ENCODE measurements around the gene KRT39. TPM values are rescaled to one million over a fixed set of nuclear protein-coding genes. Genes with fewer than 3 reads are reported as not detected.

KRT39 gene
- total RNA-seq, 1 experiment from 2014 or later: not detected

- ATAC-seq (no peak), DNase-seq (ENCODE audit: low spot score) (no peak)
- ChIA-PET CTCF (interaction anchor here (0.5 to 0.7 kb wide), 2 partner anchors 21 to 680 kb away, joined by 3 read pairs; no protein-coding TSS in a partner anchor), POLR2A (no interaction called here)
- peaks cover 5% of the 10 kb centered on the region for H3K9me3 Mint-ChIP-seq
- H3K36me3 Mint-ChIP-seq: no peaks in the 10 kb centered on the region
- no peak within 1 kb of the TSS for H3K4me3 Mint-ChIP-seq
- TF ChIP-seq ZNF317 (CRISPR knock-in tag; IDR thresholded peaks at IDR 0.05; ENCODE audit: borderline replicate concordance, low read depth): no peak
- TF ChIP-seq ZSCAN18 (CRISPR knock-in tag; IDR thresholded peaks at IDR 0.05): no peak
- H3K27me3 Mint-ChIP-seq (ENCODE audit: low read depth): no peaks in the 10 kb centered on the region
- H3K4me1 Mint-ChIP-seq: peaks cover 17% of the 10 kb centered on the region
- H3K27ac Mint-ChIP-seq: no peak within 1 kb of the TSS
Observed at GRCh38 chr17:40984226-40984625, 17.5 kb upstream of the KRT39 start, which contains the start of gene KRT40. Gene KRT40 (minus strand): TSS chr17:40984326. CDS start chr17:40984273, 53 bp downstream.

- no peak for TF ChIP-seq ATF1 (CRISPR knock-in tag; IDR thresholded peaks at IDR 0.05)
- no peak for TF ChIP-seq NFYB (CRISPR knock-in tag; conservative IDR thresholded peaks at IDR 0.05; ENCODE audit: low read depth)
- no peak for TF ChIP-seq GABPB1 (CRISPR knock-in tag; IDR thresholded peaks at IDR 0.05)
- TF ChIP-seq FOXP4 (CRISPR knock-in tag; IDR thresholded peaks at IDR 0.05): no peak
- no peak for TF ChIP-seq GRHL2 (CRISPR knock-in tag; IDR thresholded peaks at IDR 0.05; ENCODE audit: insufficient replicate concordance, severe bottlenecking)
- TF ChIP-seq, protein P1, sequence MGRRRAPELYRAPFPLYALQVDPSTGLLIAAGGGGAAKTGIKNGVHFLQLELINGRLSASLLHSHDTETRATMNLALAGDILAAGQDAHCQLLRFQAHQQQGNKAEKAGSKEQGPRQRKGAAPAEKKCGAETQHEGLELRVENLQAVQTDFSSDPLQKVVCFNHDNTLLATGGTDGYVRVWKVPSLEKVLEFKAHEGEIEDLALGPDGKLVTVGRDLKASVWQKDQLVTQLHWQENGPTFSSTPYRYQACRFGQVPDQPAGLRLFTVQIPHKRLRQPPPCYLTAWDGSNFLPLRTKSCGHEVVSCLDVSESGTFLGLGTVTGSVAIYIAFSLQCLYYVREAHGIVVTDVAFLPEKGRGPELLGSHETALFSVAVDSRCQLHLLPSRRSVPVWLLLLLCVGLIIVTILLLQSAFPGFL (CRISPR knock-in tag; IDR thresholded peaks at IDR 0.05; ENCODE audit: borderline replicate concordance): no peak
- TF ChIP-seq CREB1 (CRISPR knock-in tag; IDR thresholded peaks at IDR 0.05): no peak
- TF ChIP-seq TCF7 (CRISPR knock-in tag; IDR thresholded peaks at IDR 0.05; ENCODE audit: low read depth): no peak
- TF ChIP-seq, protein P2, sequence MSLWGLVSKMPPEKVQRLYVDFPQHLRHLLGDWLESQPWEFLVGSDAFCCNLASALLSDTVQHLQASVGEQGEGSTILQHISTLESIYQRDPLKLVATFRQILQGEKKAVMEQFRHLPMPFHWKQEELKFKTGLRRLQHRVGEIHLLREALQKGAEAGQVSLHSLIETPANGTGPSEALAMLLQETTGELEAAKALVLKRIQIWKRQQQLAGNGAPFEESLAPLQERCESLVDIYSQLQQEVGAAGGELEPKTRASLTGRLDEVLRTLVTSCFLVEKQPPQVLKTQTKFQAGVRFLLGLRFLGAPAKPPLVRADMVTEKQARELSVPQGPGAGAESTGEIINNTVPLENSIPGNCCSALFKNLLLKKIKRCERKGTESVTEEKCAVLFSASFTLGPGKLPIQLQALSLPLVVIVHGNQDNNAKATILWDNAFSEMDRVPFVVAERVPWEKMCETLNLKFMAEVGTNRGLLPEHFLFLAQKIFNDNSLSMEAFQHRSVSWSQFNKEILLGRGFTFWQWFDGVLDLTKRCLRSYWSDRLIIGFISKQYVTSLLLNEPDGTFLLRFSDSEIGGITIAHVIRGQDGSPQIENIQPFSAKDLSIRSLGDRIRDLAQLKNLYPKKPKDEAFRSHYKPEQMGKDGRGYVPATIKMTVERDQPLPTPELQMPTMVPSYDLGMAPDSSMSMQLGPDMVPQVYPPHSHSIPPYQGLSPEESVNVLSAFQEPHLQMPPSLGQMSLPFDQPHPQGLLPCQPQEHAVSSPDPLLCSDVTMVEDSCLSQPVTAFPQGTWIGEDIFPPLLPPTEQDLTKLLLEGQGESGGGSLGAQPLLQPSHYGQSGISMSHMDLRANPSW (CRISPR knock-in tag; conservative IDR thresholded peaks at IDR 0.05; ENCODE audit: low read depth): no peak
- TF ChIP-seq NR2C2 (CRISPR knock-in tag; IDR thresholded peaks at IDR 0.05): no peak
- no peak for TF ChIP-seq ZNF263 (CRISPR knock-in tag; IDR thresholded peaks at IDR 0.05; ENCODE audit: low read depth)
- Mint-ChIP-seq H3K36me3 (no peaks in the 10 kb centered on the region), H3K9me3 (no peaks in the 10 kb centered on the region), H3K4me1 (peaks cover 15% of the 10 kb centered on the region), H3K4me3 (no peak overlapping the region), H3K27me3 (ENCODE audit: low read depth) (no peaks in the 10 kb centered on the region), H3K27ac (no peak overlapping the region)
- POLR2A ChIA-PET: interaction anchor here (0.5 kb wide), 1 partner anchor 58 kb away, joined by 5 read pairs; no protein-coding TSS in a partner anchor
- CTCF ChIA-PET: interaction anchor here (1.0 kb wide), 1 partner anchor 567 kb away, joined by 3 read pairs; no protein-coding TSS in a partner anchor
- DNase-seq (ENCODE audit: low spot score): no peak
- ATAC-seq: no peak
Observed at GRCh38 chr17:40981115-40981514, 14.4 kb upstream of the KRT39 start.

DNA sequence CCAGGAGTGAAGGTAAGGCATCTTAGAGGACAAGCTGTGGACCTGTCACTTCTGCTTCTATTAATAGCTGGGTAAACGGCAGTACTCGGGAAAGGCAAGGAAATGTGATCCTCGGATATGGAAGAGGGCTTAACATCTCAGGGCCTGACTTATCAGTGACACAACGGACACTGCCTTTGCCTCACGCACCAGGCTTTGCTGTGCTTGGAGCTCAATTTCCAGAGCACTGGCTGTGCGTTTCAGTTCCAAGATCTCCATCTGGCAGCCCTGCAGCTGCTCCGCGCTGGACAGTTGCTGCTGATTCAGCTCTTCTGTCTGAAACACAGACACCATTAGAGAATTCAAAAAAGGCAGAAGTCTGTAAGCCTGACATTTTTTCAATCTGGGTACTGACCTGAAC lies 13.8 kb upstream of the KRT39 start:
- DNase-seq (ENCODE audit: low spot score): no peak
- H3K27me3 Mint-ChIP-seq (ENCODE audit: low read depth): no peaks in the 10 kb centered on the region
- ChIA-PET POLR2A (no interaction called here), CTCF (interaction anchor here (1.2 kb wide), 1 partner anchor 117 kb away, joined by 3 read pairs; no protein-coding TSS in a partner anchor)
- no peak for ATAC-seq
- H3K4me3 Mint-ChIP-seq: no peak overlapping the region
- H3K9me3 Mint-ChIP-seq: no peaks in the 10 kb centered on the region
- H3K27ac Mint-ChIP-seq: no peak overlapping the region
- H3K36me3 Mint-ChIP-seq: no peaks in the 10 kb centered on the region
- peaks cover 15% of the 10 kb centered on the region for H3K4me1 Mint-ChIP-seq
- no peak for TF ChIP-seq FOXJ3 (CRISPR knock-in tag; IDR thresholded peaks at IDR 0.05; ENCODE audit: borderline replicate concordance)
- no peak for TF ChIP-seq HMGA2 (CRISPR knock-in tag; IDR thresholded peaks at IDR 0.05)
- TF ChIP-seq ETV6 (CRISPR knock-in tag; IDR thresholded peaks at IDR 0.05): no peak
- TF ChIP-seq IRF2 (CRISPR knock-in tag; IDR thresholded peaks at IDR 0.05; ENCODE audit: borderline replicate concordance, low read depth): no peak
- TF ChIP-seq JAZF1 (CRISPR knock-in tag; IDR thresholded peaks at IDR 0.05): no peak
- no peak for TF ChIP-seq KAT7 (CRISPR knock-in tag; IDR thresholded peaks at IDR 0.05; ENCODE audit: borderline replicate concordance)
- TF ChIP-seq PRRX2 (CRISPR knock-in tag; IDR thresholded peaks at IDR 0.05): no peak
- TF ChIP-seq MXD4 (CRISPR knock-in tag; IDR thresholded peaks at IDR 0.05; ENCODE audit: borderline replicate concordance): no peak
- TF ChIP-seq ERG (CRISPR knock-in tag; IDR thresholded peaks at IDR 0.05): no peak
- no peak for TF ChIP-seq CBFB (CRISPR knock-in tag; IDR thresholded peaks at IDR 0.05; ENCODE audit: low read depth)
- TF ChIP-seq, protein P3, sequence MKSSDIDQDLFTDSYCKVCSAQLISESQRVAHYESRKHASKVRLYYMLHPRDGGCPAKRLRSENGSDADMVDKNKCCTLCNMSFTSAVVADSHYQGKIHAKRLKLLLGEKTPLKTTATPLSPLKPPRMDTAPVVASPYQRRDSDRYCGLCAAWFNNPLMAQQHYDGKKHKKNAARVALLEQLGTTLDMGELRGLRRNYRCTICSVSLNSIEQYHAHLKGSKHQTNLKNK (CRISPR knock-in tag; IDR thresholded peaks at IDR 0.05): no peak
- TF ChIP-seq NFATC4 (CRISPR knock-in tag; IDR thresholded peaks at IDR 0.05): no peak
